Stromal cell of bone marrow (primary cell): ENCODE data around the gene PGLYRP4.

Experiments used
- DNase-seq: peaks from one replicate; pipeline ENCODE4 v3.0.0-alpha.2; 2012; ENCODE audit warnings: low read depth

PGLYRP4 gene, protein sequence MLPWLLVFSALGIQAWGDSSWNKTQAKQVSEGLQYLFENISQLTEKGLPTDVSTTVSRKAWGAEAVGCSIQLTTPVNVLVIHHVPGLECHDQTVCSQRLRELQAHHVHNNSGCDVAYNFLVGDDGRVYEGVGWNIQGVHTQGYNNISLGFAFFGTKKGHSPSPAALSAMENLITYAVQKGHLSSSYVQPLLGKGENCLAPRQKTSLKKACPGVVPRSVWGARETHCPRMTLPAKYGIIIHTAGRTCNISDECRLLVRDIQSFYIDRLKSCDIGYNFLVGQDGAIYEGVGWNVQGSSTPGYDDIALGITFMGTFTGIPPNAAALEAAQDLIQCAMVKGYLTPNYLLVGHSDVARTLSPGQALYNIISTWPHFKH

DNA sequence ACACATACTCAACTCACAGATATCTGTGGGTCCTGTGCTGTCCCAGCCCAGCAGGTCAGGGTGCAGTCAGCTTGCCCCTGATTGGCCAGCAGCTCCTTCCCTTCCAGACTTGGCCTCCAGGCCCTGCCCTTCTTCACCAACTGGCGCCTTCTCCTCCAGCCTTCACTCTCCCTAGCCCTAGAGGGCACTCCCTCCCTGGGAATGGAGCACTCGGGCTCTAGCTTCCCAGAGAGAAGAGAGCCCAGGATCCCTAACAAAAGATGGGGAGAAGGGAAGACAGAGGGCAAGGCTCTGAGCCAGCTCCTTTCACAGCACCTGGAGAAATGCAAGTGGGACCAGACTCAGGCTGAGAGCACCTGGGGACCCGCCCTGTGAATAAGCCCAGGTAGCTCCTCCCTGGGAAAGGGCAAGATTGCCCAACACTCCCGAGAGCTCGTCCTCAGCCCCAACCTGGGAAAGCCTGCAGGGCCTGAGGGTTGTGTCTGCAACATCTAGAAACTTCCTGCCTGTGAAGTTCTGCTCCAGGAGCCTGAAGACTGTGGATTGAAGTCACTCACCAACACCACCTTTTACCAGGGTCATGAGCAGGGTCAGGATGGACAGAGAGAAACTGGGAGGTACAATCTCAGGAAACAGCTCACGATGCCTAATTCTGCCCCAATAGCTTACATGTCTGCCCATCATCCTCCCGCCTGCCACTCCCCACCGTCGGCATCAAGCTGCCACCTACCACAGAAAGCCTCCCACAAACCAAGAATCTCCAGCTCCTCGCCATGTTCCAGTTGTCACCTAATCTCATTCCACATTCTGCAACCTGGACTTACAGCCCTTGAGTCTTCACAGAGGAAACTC is at the start of gene PGLYRP4:
Gene PGLYRP4 (minus strand): TSS at position 331 of the 852 bp plus-strand sequence. CDS start 909 bp downstream, outside the sequence.
- no peak for DNase-seq

DNA sequence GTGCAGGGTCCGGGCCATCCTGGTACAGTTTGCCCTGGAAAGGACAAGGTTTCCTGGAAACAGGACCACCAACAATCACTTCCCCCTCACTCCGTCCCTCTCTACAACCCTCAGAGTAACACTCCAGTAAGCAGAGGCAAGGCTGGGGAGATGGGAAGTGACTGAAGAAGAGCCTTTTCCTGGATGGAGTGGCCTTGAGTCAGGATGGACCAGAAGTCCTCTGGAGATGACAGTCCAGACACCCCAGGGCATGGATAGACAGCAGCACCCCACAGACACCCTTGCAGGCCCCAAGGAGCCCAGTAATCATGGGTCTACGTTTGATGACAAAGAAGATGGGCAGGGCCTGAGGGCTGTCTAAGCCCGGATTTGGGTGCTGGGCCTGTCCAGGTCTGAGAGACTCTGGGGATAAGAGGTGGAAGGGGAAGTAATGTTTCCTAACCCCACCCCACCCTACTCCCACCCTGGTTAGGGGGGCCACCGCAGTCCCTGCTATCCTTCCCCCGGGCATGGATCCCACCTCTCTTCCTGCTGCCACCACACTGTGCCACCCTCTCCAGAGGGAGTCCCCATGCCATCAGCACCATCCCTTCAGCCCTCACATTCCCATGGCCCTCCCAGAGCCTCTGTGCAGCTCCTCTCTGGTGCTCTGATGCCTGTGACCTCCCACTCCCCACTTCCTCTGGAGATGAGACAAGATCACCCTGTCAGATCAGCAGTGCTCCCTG is 49.4 kb upstream of the PGLYRP4 start:
- no peak for DNase-seq

- no peak for DNase-seq
These were observed 48.6 kb upstream of the PGLYRP4 start for GRCh38 chr1:153397051-153397923.

- no peak for DNase-seq
These were observed 47.8 kb upstream of the PGLYRP4 start for GRCh38 chr1:153396461-153396860.

- DNase-seq: no peak
These were observed 47.1 kb upstream of the PGLYRP4 start for GRCh38 chr1:153395776-153396175.

DNA sequence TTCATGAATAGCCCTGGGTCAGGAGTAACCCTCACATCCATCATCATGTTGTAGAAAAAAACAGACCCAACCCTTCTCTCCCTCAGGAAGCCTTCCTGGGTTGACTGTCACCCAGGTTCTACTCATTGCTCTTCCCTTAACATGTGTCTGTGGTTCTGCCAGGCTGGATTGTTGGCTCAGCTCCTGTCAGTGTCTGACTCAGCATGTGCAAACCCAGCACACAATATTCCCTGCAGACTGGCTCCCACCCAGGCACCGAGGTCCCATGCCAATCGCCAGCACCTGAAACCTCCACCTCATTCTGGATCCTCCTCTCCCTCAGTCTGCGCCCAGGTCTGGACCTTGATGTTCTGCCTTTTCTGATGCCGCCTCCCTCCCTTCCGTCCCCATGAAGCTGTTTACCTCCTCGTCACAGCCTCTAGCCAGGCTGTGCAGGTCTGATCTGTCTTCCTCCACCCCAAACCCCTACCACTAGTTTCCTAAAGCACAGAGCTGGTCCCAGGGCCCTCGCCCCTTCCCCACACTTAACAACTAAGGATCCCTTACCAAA is 46.6 kb upstream of the PGLYRP4 start:
- no peak for DNase-seq

GRCh38 chr1:153394391-153394790 is 45.8 kb upstream of the PGLYRP4 start:
- DNase-seq: no peak

GRCh38 chr1:153393926-153394325 is 45.3 kb upstream of the PGLYRP4 start:
- no peak for DNase-seq

GRCh38 chr1:153392822-153393221 is 44.2 kb upstream of the PGLYRP4 start:
- no peak for DNase-seq

- no peak for DNase-seq
These were observed 43.6 kb upstream of the PGLYRP4 start for GRCh38 chr1:153392258-153392657.

- DNase-seq: no peak
These were observed 42.5 kb upstream of the PGLYRP4 start, which contains the start of gene S100A8 for GRCh38 chr1:153390938-153391710. TSS of gene S100A8 (minus strand) at chr1:153391073. CDS start at chr1:153390535, 538 bp downstream.

- no peak for DNase-seq
These were observed 41.6 kb upstream of the PGLYRP4 start for GRCh38 chr1:153389973-153390879.

DNA sequence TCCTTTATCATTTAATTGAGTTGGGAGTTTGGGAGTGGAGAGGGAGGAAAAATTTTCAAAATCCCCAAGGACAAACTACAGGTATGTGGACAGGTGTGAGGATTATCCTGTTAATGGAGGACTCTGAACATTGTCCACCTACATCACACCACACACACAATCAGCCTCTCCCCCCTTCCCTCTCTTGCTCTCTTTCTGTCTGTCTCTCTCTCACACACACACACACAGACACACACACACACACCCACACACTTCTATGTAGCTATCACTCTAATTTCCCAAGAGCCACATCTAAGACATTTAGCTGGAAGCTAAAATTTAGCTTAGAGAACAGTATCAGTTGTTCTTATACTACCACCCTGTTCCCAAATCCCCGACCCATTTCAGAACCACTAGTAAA is 40.8 kb upstream of the PGLYRP4 start:
- no peak for DNase-seq

GRCh38 chr1:153387785-153388184 is 39.1 kb upstream of the PGLYRP4 start:
- DNase-seq: no peak

DNA sequence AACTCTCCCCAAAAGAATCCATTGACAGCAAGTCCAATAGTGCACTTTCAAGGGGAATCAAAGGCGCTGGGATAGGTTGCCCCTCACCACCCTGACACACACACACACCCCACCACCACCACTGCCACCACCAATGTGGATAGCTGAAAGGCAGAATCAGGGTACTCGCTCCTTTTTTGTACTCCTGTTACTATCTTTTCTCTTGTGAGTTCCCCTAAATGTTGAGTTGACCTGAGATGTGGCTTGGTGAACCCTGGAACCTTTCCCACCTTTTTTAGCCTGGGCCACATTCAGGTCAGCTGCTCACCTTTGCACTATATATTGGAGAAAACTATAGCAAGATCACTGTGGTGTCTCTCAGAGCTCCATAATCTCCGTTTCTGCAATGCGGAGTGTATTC is 38.4 kb upstream of the PGLYRP4 start:
- DNase-seq: no peak

DNA sequence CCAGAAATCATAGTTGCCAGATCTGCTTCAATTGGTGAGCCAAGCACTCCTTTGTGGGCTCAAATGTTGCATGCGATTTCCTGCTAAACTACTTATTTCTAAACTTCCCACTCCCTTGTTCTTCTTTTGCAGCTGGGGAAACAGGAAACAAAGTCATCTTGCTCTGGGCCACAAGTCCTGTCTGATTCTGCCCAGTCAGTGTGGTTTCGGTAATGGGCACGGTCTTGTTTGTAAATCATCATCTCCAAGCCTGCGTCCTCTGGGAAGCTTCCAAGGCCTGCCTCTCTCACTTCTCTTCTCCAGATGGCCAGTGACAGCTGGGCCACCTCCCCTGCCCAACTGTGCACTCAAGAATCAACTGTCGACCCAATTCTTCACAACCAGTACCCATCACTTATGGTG is 37.9 kb upstream of the PGLYRP4 start:
- no peak for DNase-seq

GRCh38 chr1:153384958-153385580 is 36.4 kb upstream of the PGLYRP4 start:
- DNase-seq: no peak

GRCh38 chr1:153380711-153381110 is 32.1 kb upstream of the PGLYRP4 start:
- DNase-seq: no peak

- DNase-seq: no peak
These were observed 30.9 kb upstream of the PGLYRP4 start for GRCh38 chr1:153379591-153379990.
